Left lung (tissue), 10 donors: Measurements from ENCODE around the gene MAML2. TPM values are rescaled to one million over a fixed set of nuclear protein-coding genes. Genes with fewer than 3 reads are reported as not detected.

ENCODE experiments used
- ATAC-seq: fragments of 200-7000 bp; cut with Tn5 transposase; one replicate; pipeline ENCODE4 v1.9.1; 2020; ENCODE audit warnings: moderate library complexity
- DNase-seq, 4 donors: peaks; one replicate each; pipeline ENCODE4 v3.0.0-alpha.2; 2013 to 2020
- H3K27ac ChIP-seq, 2 donors: fragments of 200-600 bp; sonication (generic) in 1 of 2; one replicate each; pipeline versions ENCODE4 v1.5.0 to v1.8.0; 2020 to 2021
- H3K27me3 ChIP-seq, 2 donors: fragments of 200-600 bp; sonication (generic) in 1 of 2; one replicate each; pipeline versions ENCODE4 v1.5.0 to v1.8.0; 2020 to 2021
- H3K36me3 ChIP-seq, 2 donors: fragments of 200-600 bp; sonication (generic) in 1 of 2; one replicate each; pipeline versions ENCODE4 v1.5.0 to v1.8.0; 2020 to 2021
- H3K4me1 ChIP-seq, 2 donors: fragments of 200-600 bp; one replicate each; pipeline ENCODE4 v1.8.0; 2021
- H3K4me3 ChIP-seq, 2 donors: fragments of 200-600 bp; sonication (generic) in 1 of 2; one replicate each; pipeline versions ENCODE4 v1.5.0 to v1.8.0; 2020 to 2021; ENCODE audit warnings: mild to moderate bottlenecking in 1 of 2
- H3K9me3 ChIP-seq, 2 donors: fragments of 200-600 bp; sonication (generic) in 1 of 2; one replicate each; pipeline versions ENCODE4 v1.5.0 to v1.8.0; 2020 to 2021
- intact Hi-C, 2 donors: fragments of 100-400 bp; cut with DNase I; formaldehyde crosslinking; loops; one replicate each; pipeline versions ENCODE4 v1.11.2 to v1.14.2; 2022
- polyA plus RNA-seq, 6 donors: library from polyadenylated mRNA; unstranded; fragments of 120-200 nt; gene quantifications; one replicate each; pipeline ENCODE4 v1.2.1, GENCODE V29; 2013; ENCODE audit not compliant: insufficient read length in 6 of 6
- total RNA-seq, 2 donors: library from RNA; stranded (reverse); fragmentation: NEBNext Ultra II Directional; extraction: Animal tissue kit (Norgen Biotek cat#: 25700); gene quantifications; one replicate each; pipeline ENCODE4 v1.2.1, GENCODE V29; 2021
- TF ChIP-seq, protein P1 (sequence below), 2 donors: fragments of 200-600 bp; sonication (generic) in 1 of 2; IDR thresholded peaks; one replicate each; pipeline versions ENCODE4 v1.5.0 to v1.8.0; 2021; ENCODE audit warnings: antibody characterized with exemption in 2 of 2
- donor health status: DM: no; HTN: yes; CAD: no.
- donor health status: DM: no; HTN: no; CAD: no.

MAML2 gene
- total and polyA plus RNA-seq, 8 donors = 18.7 to 44.0 (median 36.6) TPM

DNA sequence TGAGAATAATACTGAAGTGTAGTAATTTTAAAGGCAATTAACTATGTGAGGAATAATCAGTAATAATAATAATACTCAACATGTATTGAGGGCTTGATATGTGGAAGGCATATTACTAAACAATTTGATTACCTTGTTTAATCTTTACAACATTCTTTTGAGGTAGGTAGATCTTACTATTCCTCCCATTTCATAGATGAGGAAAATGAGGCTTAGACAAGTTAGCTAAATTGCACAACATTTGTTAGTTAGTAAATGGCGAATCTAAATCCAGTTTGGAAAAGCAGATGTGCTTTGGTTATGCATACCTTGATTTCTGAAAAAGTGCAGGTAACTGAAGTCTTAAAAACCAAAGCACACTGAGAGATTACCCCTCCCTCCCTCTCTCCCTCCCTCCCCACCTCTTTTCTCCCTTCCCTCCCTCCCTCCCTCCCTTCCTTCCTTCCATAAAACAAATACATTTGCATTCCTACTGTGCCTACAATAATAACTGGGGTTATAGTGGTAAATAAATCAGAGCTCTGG is 326.0 kb downstream of the MAML2 start:
- DNase-seq (no peak), ATAC-seq (no peak)
- Histone ChIP-seq H3K4me1 (peaks cover 3 to 6% of the 10 kb centered on the region in 2 donors), H3K4me3 (no peak overlapping the region), H3K9me3 (no peaks in the 10 kb centered on the region), H3K36me3 (no peaks in the 10 kb centered on the region), H3K27ac (no peak overlapping the region), H3K27me3 (no peaks in the 10 kb centered on the region)
- TF ChIP-seq, protein P1, sequence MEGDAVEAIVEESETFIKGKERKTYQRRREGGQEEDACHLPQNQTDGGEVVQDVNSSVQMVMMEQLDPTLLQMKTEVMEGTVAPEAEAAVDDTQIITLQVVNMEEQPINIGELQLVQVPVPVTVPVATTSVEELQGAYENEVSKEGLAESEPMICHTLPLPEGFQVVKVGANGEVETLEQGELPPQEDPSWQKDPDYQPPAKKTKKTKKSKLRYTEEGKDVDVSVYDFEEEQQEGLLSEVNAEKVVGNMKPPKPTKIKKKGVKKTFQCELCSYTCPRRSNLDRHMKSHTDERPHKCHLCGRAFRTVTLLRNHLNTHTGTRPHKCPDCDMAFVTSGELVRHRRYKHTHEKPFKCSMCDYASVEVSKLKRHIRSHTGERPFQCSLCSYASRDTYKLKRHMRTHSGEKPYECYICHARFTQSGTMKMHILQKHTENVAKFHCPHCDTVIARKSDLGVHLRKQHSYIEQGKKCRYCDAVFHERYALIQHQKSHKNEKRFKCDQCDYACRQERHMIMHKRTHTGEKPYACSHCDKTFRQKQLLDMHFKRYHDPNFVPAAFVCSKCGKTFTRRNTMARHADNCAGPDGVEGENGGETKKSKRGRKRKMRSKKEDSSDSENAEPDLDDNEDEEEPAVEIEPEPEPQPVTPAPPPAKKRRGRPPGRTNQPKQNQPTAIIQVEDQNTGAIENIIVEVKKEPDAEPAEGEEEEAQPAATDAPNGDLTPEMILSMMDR (IDR thresholded peaks at IDR 0.05) = no peak
- intact Hi-C loops = no loop called here

DNA sequence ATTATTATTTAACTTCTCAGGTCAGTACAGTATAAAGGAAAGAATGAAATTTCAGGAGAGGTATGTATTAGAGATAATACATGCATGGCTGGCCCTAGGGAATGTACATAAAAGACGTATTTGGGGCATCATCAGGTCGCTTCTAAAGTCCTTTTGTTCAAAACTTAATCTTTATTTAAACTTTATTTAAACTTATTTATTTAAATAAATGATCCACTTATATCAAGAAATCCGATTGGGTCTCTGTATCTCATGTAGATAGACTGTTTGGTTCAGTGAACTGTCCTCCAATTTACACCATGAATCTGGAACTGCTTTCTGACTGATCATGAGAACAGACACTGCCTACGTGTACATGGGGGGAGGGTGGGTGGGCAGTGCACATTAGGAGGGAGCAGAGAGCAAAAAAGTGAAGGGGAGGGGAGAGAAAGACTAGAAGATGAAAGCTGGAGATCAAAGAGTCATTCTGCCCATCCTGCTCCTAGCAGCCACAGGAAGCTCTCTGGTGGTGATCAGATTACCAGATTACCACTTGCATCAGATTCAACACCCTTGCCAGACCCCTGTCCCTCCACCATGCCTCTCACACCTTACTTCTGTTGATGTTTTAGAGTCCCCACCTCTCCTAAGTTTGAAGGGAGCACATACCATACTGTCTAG is 327.0 kb downstream of the MAML2 start:
- Histone ChIP-seq H3K9me3 (no peaks in the 10 kb centered on the region), H3K36me3 (no peaks in the 10 kb centered on the region), H3K4me1 (peaks cover 3 to 10% of the 10 kb centered on the region in 2 donors), H3K27ac (no peak overlapping the region), H3K4me3 (no peak overlapping the region), H3K27me3 (no peaks in the 10 kb centered on the region)
- TF ChIP-seq, protein P1 (IDR thresholded peaks at IDR 0.05) = no peak
- intact Hi-C loops = no loop called here
- DNase-seq (no peak), ATAC-seq (no peak)

DNA sequence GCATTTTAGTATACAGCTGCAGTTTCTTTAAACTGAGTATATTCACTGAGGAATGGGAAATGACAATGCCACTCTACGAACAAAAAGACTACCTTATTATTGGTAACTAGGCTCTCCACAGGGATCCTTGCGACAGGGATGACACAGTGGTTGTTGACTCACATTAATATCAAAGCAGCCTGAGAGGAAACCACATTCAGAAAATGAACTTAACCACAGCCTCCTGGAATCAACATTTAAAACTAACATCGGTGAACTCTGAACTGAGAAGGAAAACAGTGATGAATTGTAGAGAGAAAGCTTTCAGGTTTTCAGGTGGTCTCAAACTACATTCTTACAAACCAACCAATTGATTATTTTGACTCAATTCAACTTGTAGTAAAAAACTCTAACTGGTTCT is 328.8 kb downstream of the MAML2 start:
- intact Hi-C loops = no loop called here

DNA sequence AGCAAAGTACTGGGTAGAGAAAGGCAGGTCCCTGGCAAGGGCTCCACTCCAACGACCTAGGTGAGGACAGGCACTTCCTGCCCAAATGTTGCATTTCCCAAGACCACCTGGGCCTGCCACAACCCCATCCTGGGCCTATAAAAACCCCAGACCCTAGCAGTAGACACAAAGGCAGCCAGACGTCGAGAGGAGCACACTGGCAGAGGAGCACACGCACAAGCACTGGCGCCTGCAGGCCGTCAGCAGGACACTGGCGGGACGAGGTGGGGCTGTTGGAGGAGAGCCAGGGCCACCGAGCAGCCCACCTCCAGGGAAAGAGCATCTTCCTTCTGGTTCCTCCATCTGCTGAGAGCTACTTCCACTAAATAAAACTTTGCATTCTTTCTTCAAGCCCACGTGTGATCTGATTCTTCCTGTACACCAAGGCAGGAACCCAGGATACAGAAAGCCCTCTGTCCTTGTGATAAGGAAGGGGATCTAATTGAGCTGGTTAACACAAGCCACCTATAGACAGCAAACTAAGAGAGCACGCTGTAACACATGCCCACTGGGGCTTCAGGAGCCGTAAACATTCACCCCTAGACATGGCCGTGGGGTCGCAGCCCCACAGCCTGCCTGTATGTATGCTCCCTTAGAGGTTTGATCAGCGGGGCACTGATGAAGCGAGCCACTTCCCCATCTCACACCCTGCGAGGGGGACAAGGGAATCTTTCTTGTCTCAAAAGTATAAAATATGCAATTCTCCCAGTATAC is 329.4 kb downstream of the MAML2 start:
- Histone ChIP-seq H3K27me3 (no peaks in the 10 kb centered on the region), H3K27ac (peak overlapping the region in 1 of 2 donors; percentile 9), H3K4me3 (no peak overlapping the region), H3K9me3 (no peaks in the 10 kb centered on the region), H3K4me1 (peaks cover 3 to 10% of the 10 kb centered on the region in 2 donors), H3K36me3 (no peaks in the 10 kb centered on the region)
- DNase-seq (no peak), ATAC-seq (no peak)
- TF ChIP-seq, protein P1 (IDR thresholded peaks at IDR 0.05) = no peak
- intact Hi-C loops = no loop called here

More for the DNA sequence above, 328.8 kb downstream of the MAML2 start:
- no peak overlapping the region for H3K4me3 ChIP-seq
- DNase-seq (no peak), ATAC-seq (peak; percentile 20)
- TF ChIP-seq, protein P1 (IDR thresholded peaks at IDR 0.05) = no peak
- H3K9me3 ChIP-seq = no peaks in the 10 kb centered on the region
- H3K27me3 ChIP-seq = no peaks in the 10 kb centered on the region
- no peak overlapping the region for H3K27ac ChIP-seq
- peaks cover 3 to 10% of the 10 kb centered on the region in 2 donors for H3K4me1 ChIP-seq
- no peaks in the 10 kb centered on the region for H3K36me3 ChIP-seq
